Left colon (tissue), 2 donors: ENCODE results near the gene CCDC89. TPM values are rescaled to one million over a fixed set of nuclear protein-coding genes. Genes with fewer than 3 reads are reported as not detected.

Experiments used
- ATAC-seq: fragments of 200-7000 bp; cut with Tn5 transposase; one replicate; pipeline ENCODE4 v1.9.1; 2020; ENCODE audit warnings: mild to moderate bottlenecking, moderate library complexity
- DNase-seq, 2 donors: peaks; one replicate each; pipeline ENCODE4 v3.0.0-alpha.2; 2020
- intact Hi-C, 2 donors: fragments of 100-400 bp; cut with DNase I in 1 of 2; cut with micrococcal nuclease in 1 of 2; formaldehyde crosslinking; loops; one replicate each; pipeline versions ENCODE4 v1.11.2 to v1.14.0; 2022; cut with DNase I, micrococcal nuclease
- long read RNA-seq: library from polyadenylated mRNA; unstranded; transcript quantifications from one replicate; pipeline ENCODE4 v2.0.0, GENCODE V29; 2021
- total RNA-seq, 2 donors: library from RNA; stranded (reverse); fragmentation: NEBNext Ultra II Directional; extraction: Animal tissue kit (Norgen Biotek cat#: 25700); gene quantifications; one replicate each; pipeline ENCODE4 v1.2.1, GENCODE V29; 2021
- donor health status: DM: no; HTN: no; CAD: no.
- donor health status: DM: yes; HTN: yes; CAD: no.

Gene CCDC89
- total RNA-seq, result 1 to 10 TPM; 3.8 to 4.3 TPM
- long read RNA-seq, result 0 reads

GRCh38 chr11:85685820-85686459 is at the start of gene CCDC89:
TSS of gene CCDC89 (minus strand) at chr11:85686195. CDS start at chr11:85686130, 65 bp downstream.
- intact Hi-C loops, result no loop called here
- ATAC-seq (peak; percentile 34), DNase-seq (peak; percentile 52 to 53)

GRCh38 chr11:85732965-85733364 is 47.0 kb upstream of the CCDC89 start:
- intact Hi-C loops, result no loop called here
- no peak for ATAC-seq
- no peak for DNase-seq

GRCh38 chr11:85726381-85726780 is 40.4 kb upstream of the CCDC89 start:
- DNase-seq, result no peak
- no peak for ATAC-seq
- intact Hi-C loops, result no loop called here

- intact Hi-C loops, result no loop called here
- ATAC-seq, result peak; percentile 71
- DNase-seq, result no peak
Observed at GRCh38 chr11:85725510-85726258, 39.7 kb upstream of the CCDC89 start.

GRCh38 chr11:85724748-85725465 is 38.9 kb upstream of the CCDC89 start:
- DNase-seq, result no peak
- ATAC-seq, result peak; percentile 7
- intact Hi-C loops, result no loop called here

- DNase-seq (no peak), ATAC-seq (peak; percentile 59)
- intact Hi-C loops, result no loop called here
Observed at GRCh38 chr11:85723088-85723487, 37.1 kb upstream of the CCDC89 start.

GRCh38 chr11:85721191-85721590 is 35.2 kb upstream of the CCDC89 start:
- no peak for ATAC-seq
- intact Hi-C loops, result no loop called here
- no peak for DNase-seq

GRCh38 chr11:85718991-85719807 is 33.2 kb upstream of the CCDC89 start:
- DNase-seq (no peak), ATAC-seq (no peak)
- intact Hi-C loops, result no loop called here

GRCh38 chr11:85718126-85718943 is 32.3 kb upstream of the CCDC89 start:
- ATAC-seq, result no peak
- DNase-seq, result no peak
- intact Hi-C loops, result no loop called here

- intact Hi-C loops, result no loop called here
- ATAC-seq (no peak), DNase-seq (no peak)
Observed at GRCh38 chr11:85717429-85717828, 31.4 kb upstream of the CCDC89 start.

GRCh38 chr11:85712953-85713352 is 27.0 kb upstream of the CCDC89 start:
- intact Hi-C loops, result no loop called here
- ATAC-seq, result no peak

GRCh38 chr11:85710917-85711316 is 24.9 kb upstream of the CCDC89 start:
- intact Hi-C loops, result no loop called here
- no peak for DNase-seq
- peak; percentile 66 for ATAC-seq

More at GRCh38 chr11:85712953-85713352, 27.0 kb upstream of the CCDC89 start:
- no peak for DNase-seq

- intact Hi-C loops, result no loop called here
- ATAC-seq, result no peak
- DNase-seq, result no peak
Observed at GRCh38 chr11:85709941-85710702, 24.1 kb upstream of the CCDC89 start.

GRCh38 chr11:85705800-85706199 is 19.8 kb upstream of the CCDC89 start:
- ATAC-seq (no peak), DNase-seq (no peak)
- intact Hi-C loops, result no loop called here

GRCh38 chr11:85704967-85705366 is 19.0 kb upstream of the CCDC89 start:
- no peak for ATAC-seq
- intact Hi-C loops, result no loop called here
- no peak for DNase-seq

- ATAC-seq (no peak), DNase-seq (no peak)
- intact Hi-C loops, result no loop called here
Observed at GRCh38 chr11:85699957-85700741, 14.2 kb upstream of the CCDC89 start.

GRCh38 chr11:85698195-85698594 is 12.2 kb upstream of the CCDC89 start:
- intact Hi-C loops, result no loop called here
- DNase-seq (no peak), ATAC-seq (no peak)
